Ovary (tissue), 9 donors: ENCODE measurements around the gene HSPA6. TPM values are rescaled to one million over a fixed set of nuclear protein-coding genes. Genes with fewer than 3 reads are reported as not detected.
"Not testable (repeated sequence)": the region's sequence is repeated elsewhere in the genome, so short reads cannot be mapped to it uniquely, and the experiment has no call there.

ENCODE experiments used
- DNase-seq, 5 donors: peaks; one replicate each; pipeline ENCODE4 v3.0.0-alpha.2; 2019 to 2020
- H3K27ac ChIP-seq, 2 donors: fragments of 200-600 bp; one replicate each; pipeline versions ENCODE4 v1.5.1 to v1.8.0; 2019 to 2022
- H3K27me3 ChIP-seq: fragments of 200-600 bp; one replicate; pipeline ENCODE4 v1.8.0; 2022
- H3K36me3 ChIP-seq: fragments of 200-600 bp; sonication (generic); one replicate; pipeline ENCODE4 v1.5.1; 2019
- H3K4me1 ChIP-seq: one replicate; pipeline ENCODE4 v1.8.1; 2013; ENCODE audit warnings: mild to moderate bottlenecking, moderate library complexity; ENCODE audit not compliant: insufficient read depth
- H3K4me3 ChIP-seq: fragments of 200-600 bp; sonication (generic); one replicate; pipeline ENCODE4 v1.5.1; 2017
- H3K9me3 ChIP-seq, 2 donors: fragments of 200-600 bp in 1 of 2; sonication (generic) in 1 of 2; one replicate each; pipeline versions ENCODE4 v1.5.1 to v1.8.1; 2013 to 2019; ENCODE audit warnings: mild to moderate bottlenecking in 1 of 2, moderate library complexity in 1 of 2
- CTCF ChIP-seq, 3 donors: fragments of 450-650 bp in 2 of 3; fragments of 200-600 bp in 1 of 3; IDR thresholded peaks; one replicate each; pipeline versions ENCODE4 v1.5.1 to v1.8.0; 2016 to 2022; ENCODE audit warnings: antibody characterized with exemption in 3 of 3, mild to moderate bottlenecking in 1 of 3
- EP300 ChIP-seq: sonication (generic); formaldehyde crosslinking; IDR thresholded peaks from one replicate; pipeline ENCODE4 v1.6.1; 2017; ENCODE audit warnings: antibody characterized with exemption
- POLR2A ChIP-seq: fragments of 450-650 bp; IDR thresholded peaks from one replicate; pipeline ENCODE4 v1.6.1; 2017; ENCODE audit warnings: antibody characterized with exemption, mild to moderate bottlenecking, moderate library complexity
- WGBS, 3 donors: extraction: QIAGEN DNeasy Blood & Tissue Kit in 1 of 3; methylation state at CpG; one replicate each; pipeline versions ENCODE4 v1.1.5 to v1.1.7; 2013 to 2017; 5-methylcytosine and 5-hydroxymethylcytosine counted together
- intact Hi-C, 4 donors: fragments of 100-400 bp; cut with DNase I; formaldehyde crosslinking; loops; one replicate each; pipeline versions ENCODE4 v1.11.0 to v1.15.1; 2022 to 2023
- polyA plus RNA-seq, 2 donors: library from polyadenylated mRNA; stranded (reverse); fragments of 200-250 nt in 1 of 2; fragments of 350-450 nt in 1 of 2; fragmentation: Illumina TruSeq in 1 of 2; extraction: RNeasy Lipid Tissue Mini Kit (QIAGEN cat#74804) in 1 of 2; gene quantifications; one replicate each; pipeline ENCODE4 v1.2.3, GENCODE V29; 2013 to 2014
- total RNA-seq, 7 donors: library from RNA; depleted of rRNA in 2 of 7; stranded (reverse); fragments of >200 nt in 2 of 7; fragmentation: NEBNext Ultra II Directional in 3 of 7; extraction: Animal tissue kit (Norgen Biotek cat#: 25700) in 3 of 7; gene quantifications; one replicate each; pipeline versions ENCODE4 v1.1.0 to v1.2.4, GENCODE V29; 2016 to 2023
- donor health status: DM: no; HTN: no; CAD: no; lungs with moderate emphysema.
- donor health status: DM: no; HTN: no; CAD: no.
- donor health status: Bipolar disorder and iron deficiency.
- donor health status: DM: yes; HTN: yes; CAD: no.
- donor health status: DM: no; HTN: no; CAD: no.
- donor health status: DM: yes; HTN: yes; CAD: no.

The HSPA6 gene
- total and polyA plus RNA-seq, 9 donors, result 0.87 to 7.9 (median 1.6) TPM

GRCh38 chr1:161540570-161540960 lies 16.2 kb downstream of the HSPA6 start:
- intact Hi-C loops, H3K4me3 ChIP-seq, DNase-seq, H3K27ac ChIP-seq, H3K27me3 ChIP-seq, H3K9me3 ChIP-seq, H3K36me3 ChIP-seq, H3K4me1 ChIP-seq: not testable (repeated sequence)
- 51 to 66% (median 60%) methylated on average over 10 of the region's 10 CpGs for WGBS, 3 donors

- H3K4me1 ChIP-seq, H3K36me3 ChIP-seq, H3K27me3 ChIP-seq, DNase-seq, H3K4me3 ChIP-seq, intact Hi-C loops, H3K9me3 ChIP-seq, H3K27ac ChIP-seq: not testable (repeated sequence)
- 53 to 60% (median 59%) methylated on average over 5 of the region's 5 CpGs for WGBS, 3 donors
These were observed 17.8 kb downstream of the HSPA6 start for GRCh38 chr1:161542091-161542559.

GRCh38 chr1:161543125-161543524 lies 18.8 kb downstream of the HSPA6 start:
- intact Hi-C loops, H3K9me3 ChIP-seq, H3K27ac ChIP-seq, H3K27me3 ChIP-seq, H3K4me3 ChIP-seq, H3K36me3 ChIP-seq, H3K4me1 ChIP-seq, DNase-seq: not testable (repeated sequence)
- 83 to 97% (median 84%) methylated on average over 1 of the region's 1 CpG for WGBS, 3 donors

- H3K4me3 ChIP-seq, H3K9me3 ChIP-seq, H3K36me3 ChIP-seq, intact Hi-C loops, H3K27me3 ChIP-seq, H3K4me1 ChIP-seq, H3K27ac ChIP-seq, DNase-seq: not testable (repeated sequence)
- 64 to 68% (median 66%) methylated on average over 10 to 11 of the region's 11 CpGs for WGBS, 3 donors
These were observed 20.8 kb downstream of the HSPA6 start for GRCh38 chr1:161545005-161545731.

- H3K27ac ChIP-seq, H3K4me1 ChIP-seq, H3K9me3 ChIP-seq, intact Hi-C loops, H3K27me3 ChIP-seq, DNase-seq, H3K36me3 ChIP-seq, H3K4me3 ChIP-seq: not testable (repeated sequence)
- WGBS, 3 donors, result 83 to 93% (median 88%) methylated on average over 8 of the region's 8 CpGs
These were observed 23.8 kb downstream of the HSPA6 start for GRCh38 chr1:161547995-161548741.

- H3K9me3 ChIP-seq, H3K4me3 ChIP-seq, H3K27me3 ChIP-seq, intact Hi-C loops, H3K27ac ChIP-seq, H3K36me3 ChIP-seq, DNase-seq, H3K4me1 ChIP-seq: not testable (repeated sequence)
- WGBS, 3 donors, result 81 to 88% (median 82%) methylated on average over 1 of the region's 2 CpGs
These were observed 24.5 kb downstream of the HSPA6 start for GRCh38 chr1:161548749-161549406.

GRCh38 chr1:161549652-161550051 lies 25.3 kb downstream of the HSPA6 start, which contains the start of gene FCGR3A:
Gene FCGR3A, minus strand, starts transcription at chr1:161549818. Its CDS starts 82 bp downstream, at chr1:161549736.
- no peak for DNase-seq
- Histone ChIP-seq H3K9me3 (no peaks in the 10 kb centered on the region), H3K27ac (no peak within 1 kb of the TSS), H3K36me3 (no peaks in the 10 kb centered on the region), H3K4me1 (no peaks in the 10 kb centered on the region), H3K27me3 (no peaks in the 10 kb centered on the region), H3K4me3 (no peak within 1 kb of the TSS)
- intact Hi-C loops, result no loop called here
- TF ChIP-seq EP300 (no peak), POLR2A (no peak), CTCF (IDR thresholded peaks at IDR 0.05) (no peak)
- WGBS, 3 donors, result 73 to 94% (median 86%) methylated on average over 2 of the region's 2 CpGs

- DNase-seq, H3K4me1 ChIP-seq, H3K36me3 ChIP-seq, H3K27ac ChIP-seq, H3K27me3 ChIP-seq, H3K9me3 ChIP-seq, intact Hi-C loops, H3K4me3 ChIP-seq: not testable (repeated sequence)
- 79 to 86% (median 84%) methylated on average over 5 of the region's 5 CpGs for WGBS, 3 donors
These were observed 26.6 kb downstream of the HSPA6 start for GRCh38 chr1:161550942-161551341.

- H3K27ac ChIP-seq, result not testable (repeated sequence)
These were observed 29.3 kb downstream of the HSPA6 start for GRCh38 chr1:161553631-161554030.

GRCh38 chr1:161554340-161554739 lies 30.0 kb downstream of the HSPA6 start:
- H3K4me3 ChIP-seq, H3K27ac ChIP-seq, H3K9me3 ChIP-seq, H3K36me3 ChIP-seq, H3K27me3 ChIP-seq, H3K4me1 ChIP-seq, DNase-seq, intact Hi-C loops: not testable (repeated sequence)
- 91 to 94% (median 92%) methylated on average over 3 of the region's 3 CpGs for WGBS, 3 donors

More at GRCh38 chr1:161553631-161554030, 29.3 kb downstream of the HSPA6 start:
- H3K4me1 ChIP-seq, DNase-seq, intact Hi-C loops, H3K9me3 ChIP-seq, H3K36me3 ChIP-seq, H3K4me3 ChIP-seq, H3K27me3 ChIP-seq: not testable (repeated sequence)
- WGBS, 3 donors, result 75 to 81% (median 79%) methylated on average over 1 to 2 of the region's 2 CpGs
